K562 (cell line): ENCODE results near the gene TAF1B. TPM values are rescaled to one million over a fixed set of nuclear protein-coding genes. Genes with fewer than 3 reads are reported as not detected.

Source experiments
- ARID1B ChIP-seq: fragments of 450-650 bp; IDR thresholded peaks from 2 replicates; pipeline ENCODE4 v1.6.1; 2016; ENCODE audit warnings: antibody characterized with exemption, mild to moderate bottlenecking, inconsistent platforms
- CC2D1A ChIP-seq: fragments of 450-650 bp; IDR thresholded peaks from 2 replicates; pipeline ENCODE4 v1.6.1; 2017; ENCODE audit warnings: mild to moderate bottlenecking
- ETV5 ChIP-seq: sonication (generic); formaldehyde crosslinking; IDR thresholded peaks from 2 replicates; pipeline ENCODE4 v1.4.0; 2020; ENCODE audit warnings: low read depth, mild to moderate bottlenecking, missing genetic modification reagents
- EWSR1 ChIP-seq: fragments of 450-650 bp; IDR thresholded peaks from 2 replicates; pipeline ENCODE4 v1.6.1; 2018; ENCODE audit warnings: borderline replicate concordance, mild to moderate bottlenecking, low read depth, moderate library complexity; ENCODE audit not compliant: partially characterized antibody
- GABPA ChIP-seq: fragments of 200-800 bp; sonication (Bioruptor generic); conservative IDR thresholded peaks from 2 replicates; pipeline ENCODE4 v1.6.1; 2016; ENCODE audit warnings: low read depth, missing genetic modification characterization, missing compliant biosample characterization
- LCOR ChIP-seq: sonication (generic); formaldehyde crosslinking; IDR thresholded peaks from 2 replicates; pipeline ENCODE4 v1.8.0; 2022; ENCODE audit warnings: mild to moderate bottlenecking, missing genetic modification reagents
- LEF1 ChIP-seq: fragments of 450-650 bp; IDR thresholded peaks from 2 replicates; pipeline ENCODE4 v1.6.1; 2016; ENCODE audit warnings: mild to moderate bottlenecking
- MCM3 ChIP-seq: fragments of 450-650 bp; IDR thresholded peaks from 2 replicates; pipeline ENCODE4 v1.6.1; 2016
- NRF1 ChIP-seq, 2 experiments: fragments of 450-650 bp; IDR thresholded peaks in 1 of 2; conservative IDR thresholded peaks in 1 of 2; 2 replicates each; pipeline ENCODE4 v1.6.1; 2014; ENCODE audit warnings: mild to moderate bottlenecking in 2 of 2
- RFX1 ChIP-seq: fragments of 450-650 bp; IDR thresholded peaks from 2 replicates; pipeline ENCODE4 v1.6.1; 2016; ENCODE audit warnings: mild to moderate bottlenecking, moderate library complexity
- SRSF7 ChIP-seq: fragments of 200-400 bp; formaldehyde crosslinking; optimal IDR thresholded peaks from 2 replicates; pipeline ENCODE3; 2017; ENCODE audit warnings: mild to moderate bottlenecking, low read depth, low read length
- TAF7 ChIP-seq: fragments of 450-650 bp; IDR thresholded peaks from 2 replicates; pipeline ENCODE4 v1.6.1; 2016; ENCODE audit warnings: missing genetic modification characterization, missing compliant biosample characterization
- TOE1 ChIP-seq, 2 experiments: fragments of 450-650 bp in 1 of 2; sonication (generic) in 1 of 2; formaldehyde crosslinking in 1 of 2; IDR thresholded peaks; 2 replicates each; pipeline versions ENCODE4 v1.7.1 to v1.8.0; 2016 to 2022; ENCODE audit warnings: borderline replicate concordance in 2 of 2, mild to moderate bottlenecking in 2 of 2, antibody characterized with exemption in 1 of 2, inconsistent platforms in 1 of 2, low read depth in 1 of 2, missing genetic modification reagents in 1 of 2, moderate library complexity in 1 of 2
- ZBTB7A ChIP-seq: IDR thresholded peaks from 2 replicates; pipeline ENCODE4 v1.6.1; 2011; ENCODE audit warnings: low read depth, mild to moderate bottlenecking, low read length, moderate library complexity, borderline replicate concordance; ENCODE audit not compliant: control insufficient read depth
- ZFP36 ChIP-seq: fragments of 150-350 bp; IDR thresholded peaks from 2 replicates; pipeline ENCODE4 v1.6.1; 2018; ENCODE audit warnings: low read length, low read depth; ENCODE audit not compliant: partially characterized antibody
- ZNF232 ChIP-seq: sonication (generic); formaldehyde crosslinking; IDR thresholded peaks from 2 replicates; pipeline ENCODE4 v1.8.0; 2022; ENCODE audit warnings: mild to moderate bottlenecking, missing genetic modification reagents
- ZNF584 ChIP-seq: fragments of 200-800 bp; sonication (Bioruptor generic); IDR thresholded peaks from 2 replicates; pipeline ENCODE4 v1.6.1; 2016; ENCODE audit warnings: low read depth, mild to moderate bottlenecking, missing genetic modification characterization, missing compliant biosample characterization
- polyA plus RNA-seq, 8 experiments: library from polyadenylated mRNA; depleted of rRNA in 4 of 8; stranded (reverse) in 5 of 8; unstranded in 3 of 8; fragments of >200 nt; fragmentation: Nextera tagmentation in 2 of 8; fragmentation: Illumina TruSeq in 1 of 8; extraction: Ambion mirVana in 2 of 8; extraction: Trizol in 1 of 8; gene quantifications; 2 replicates each; pipeline versions ENCODE4 v1.2.1 to v1.2.3, GENCODE V29; 2011 to 2014; ENCODE audit warnings: inconsistent platforms in 1 of 8, missing spikeins in 1 of 8
- total RNA-seq, 7 experiments: library from RNA; depleted of rRNA in 6 of 7; stranded (reverse); fragments of >200 nt in 6 of 7; fragmentation: Illumina TruSeq in 2 of 7; extraction: Trizol in 2 of 7; gene quantifications; 2 replicates each; pipeline versions ENCODE4 v1.2.1 to v1.2.3, GENCODE V29; 2011 to 2021; ENCODE audit warnings: low replicate concordance in 1 of 7
- TF ChIP-seq, protein P1 (sequence below): fragments of 200-800 bp; sonication (Bioruptor generic); IDR thresholded peaks from 2 replicates; pipeline ENCODE4 v1.6.1; 2017; ENCODE audit warnings: missing genetic modification characterization, missing compliant biosample characterization
- TF ChIP-seq, protein P2 (sequence below): sonication (generic); formaldehyde crosslinking; IDR thresholded peaks from 2 replicates; pipeline ENCODE4 v1.8.0; 2022; ENCODE audit warnings: mild to moderate bottlenecking, missing genetic modification reagents
- TF ChIP-seq, protein P3 (sequence below): fragments of 450-650 bp; IDR thresholded peaks from 2 replicates; pipeline ENCODE4 v1.6.1; 2016; ENCODE audit warnings: antibody characterized with exemption
- TF ChIP-seq, protein P4 (sequence below): fragments of 250-450 bp; sonication (Bioruptor Pico); IDR thresholded peaks from 2 replicates; pipeline ENCODE4 v1.9.0; 2021; ENCODE audit warnings: mild to moderate bottlenecking
- TF ChIP-seq, protein P5 (sequence below): fragments of 450-650 bp; formaldehyde crosslinking; IDR thresholded peaks from 2 replicates; pipeline ENCODE4 v1.4.0; 2022; ENCODE audit warnings: mild to moderate bottlenecking, moderate library complexity

The TAF1B gene
- total and polyA plus RNA-seq, 9 of the 15 experiments (the other 6 are each of a cell fraction or from before 2014, with no cell fraction given): 8.8 to 25.1 (median 17.3) TPM

DNA sequence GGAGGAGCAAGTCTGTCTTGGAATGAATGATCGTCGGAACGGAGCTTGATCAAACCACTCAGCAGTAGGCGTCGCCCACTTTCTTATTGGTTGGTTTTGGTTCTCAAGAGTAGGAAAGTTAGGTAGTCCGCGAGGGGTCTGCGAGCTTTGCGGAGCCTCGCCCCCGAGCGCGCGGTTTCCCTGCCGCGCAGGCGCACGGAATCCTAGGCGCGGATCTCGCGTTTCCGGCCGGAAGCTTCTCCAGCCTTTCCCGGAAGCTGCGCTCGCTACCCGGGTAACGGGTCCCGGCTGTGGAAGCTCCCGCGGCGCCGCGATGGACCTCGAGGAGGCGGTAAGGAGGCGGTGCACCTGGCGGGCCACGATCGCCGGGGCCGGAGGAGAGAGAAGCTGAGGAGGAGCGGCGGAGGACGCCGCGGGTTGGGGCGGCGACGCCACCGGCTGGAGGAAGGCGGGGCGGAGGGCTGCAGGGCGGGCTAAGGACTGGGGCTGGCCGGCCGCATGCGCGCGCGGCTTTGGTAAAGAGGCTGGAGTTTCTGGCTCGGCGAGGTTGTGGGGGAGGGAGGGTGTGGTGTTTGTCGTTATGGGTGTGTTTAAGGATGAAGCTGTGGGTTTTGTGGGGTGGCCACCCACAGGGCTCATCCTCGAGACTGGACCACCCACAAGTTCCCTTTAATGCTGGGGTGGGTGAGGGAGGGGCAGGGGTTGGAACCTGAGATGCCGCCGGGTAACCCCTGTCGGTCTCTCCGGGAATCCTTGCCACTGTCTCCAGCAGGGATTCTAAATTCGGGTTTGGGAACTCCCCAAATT is at the start of gene TAF1B (continued):
- TF ChIP-seq ZFP36 (peak; percentile 60), TOE1 (IDR thresholded peaks at IDR 0.05; ENCODE audit: borderline replicate concordance) (no peak; the same call in 1 of the 2 replicates), TOE1 (CRISPR knock-in tag; IDR thresholded peaks at IDR 0.05; ENCODE audit: borderline replicate concordance, low read depth) (no peak), EWSR1 (no peak), TAF7 (tag) (peak; percentile 81; the same call in 1 of the 2 replicates), GABPA (tag) (peak; percentile 95), RFX1 (peak; percentile 86), ARID1B (no peak), MCM3 (no peak), ETV5 (CRISPR knock-in tag) (peak; percentile 95), LEF1 (peak; percentile 91), ZNF584 (CRISPR knock-in tag) (0 out of 2 replicates have a peak, but pooled peaks have one; percentile 13), LCOR (CRISPR knock-in tag) (peak; percentile 90), ZBTB7A (peak; percentile 97), ZNF232 (no peak), CC2D1A (peak; percentile 56; the same call in 1 of the 2 replicates), NRF1 (conservative IDR thresholded peaks at IDR 0.05 in 1 of 2, IDR thresholded peaks at IDR 0.05 in 1 of 2) (peak; percentile 99), SRSF7 (no peak)
- TF ChIP-seq, protein P1, sequence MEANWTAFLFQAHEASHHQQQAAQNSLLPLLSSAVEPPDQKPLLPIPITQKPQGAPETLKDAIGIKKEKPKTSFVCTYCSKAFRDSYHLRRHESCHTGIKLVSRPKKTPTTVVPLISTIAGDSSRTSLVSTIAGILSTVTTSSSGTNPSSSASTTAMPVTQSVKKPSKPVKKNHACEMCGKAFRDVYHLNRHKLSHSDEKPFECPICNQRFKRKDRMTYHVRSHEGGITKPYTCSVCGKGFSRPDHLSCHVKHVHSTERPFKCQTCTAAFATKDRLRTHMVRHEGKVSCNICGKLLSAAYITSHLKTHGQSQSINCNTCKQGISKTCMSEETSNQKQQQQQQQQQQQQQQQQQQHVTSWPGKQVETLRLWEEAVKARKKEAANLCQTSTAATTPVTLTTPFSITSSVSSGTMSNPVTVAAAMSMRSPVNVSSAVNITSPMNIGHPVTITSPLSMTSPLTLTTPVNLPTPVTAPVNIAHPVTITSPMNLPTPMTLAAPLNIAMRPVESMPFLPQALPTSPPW: peak; percentile 95
- TF ChIP-seq, protein P2, sequence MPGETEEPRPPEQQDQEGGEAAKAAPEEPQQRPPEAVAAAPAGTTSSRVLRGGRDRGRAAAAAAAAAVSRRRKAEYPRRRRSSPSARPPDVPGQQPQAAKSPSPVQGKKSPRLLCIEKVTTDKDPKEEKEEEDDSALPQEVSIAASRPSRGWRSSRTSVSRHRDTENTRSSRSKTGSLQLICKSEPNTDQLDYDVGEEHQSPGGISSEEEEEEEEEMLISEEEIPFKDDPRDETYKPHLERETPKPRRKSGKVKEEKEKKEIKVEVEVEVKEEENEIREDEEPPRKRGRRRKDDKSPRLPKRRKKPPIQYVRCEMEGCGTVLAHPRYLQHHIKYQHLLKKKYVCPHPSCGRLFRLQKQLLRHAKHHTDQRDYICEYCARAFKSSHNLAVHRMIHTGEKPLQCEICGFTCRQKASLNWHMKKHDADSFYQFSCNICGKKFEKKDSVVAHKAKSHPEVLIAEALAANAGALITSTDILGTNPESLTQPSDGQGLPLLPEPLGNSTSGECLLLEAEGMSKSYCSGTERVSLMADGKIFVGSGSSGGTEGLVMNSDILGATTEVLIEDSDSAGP: no peak
- TF ChIP-seq, protein P3, sequence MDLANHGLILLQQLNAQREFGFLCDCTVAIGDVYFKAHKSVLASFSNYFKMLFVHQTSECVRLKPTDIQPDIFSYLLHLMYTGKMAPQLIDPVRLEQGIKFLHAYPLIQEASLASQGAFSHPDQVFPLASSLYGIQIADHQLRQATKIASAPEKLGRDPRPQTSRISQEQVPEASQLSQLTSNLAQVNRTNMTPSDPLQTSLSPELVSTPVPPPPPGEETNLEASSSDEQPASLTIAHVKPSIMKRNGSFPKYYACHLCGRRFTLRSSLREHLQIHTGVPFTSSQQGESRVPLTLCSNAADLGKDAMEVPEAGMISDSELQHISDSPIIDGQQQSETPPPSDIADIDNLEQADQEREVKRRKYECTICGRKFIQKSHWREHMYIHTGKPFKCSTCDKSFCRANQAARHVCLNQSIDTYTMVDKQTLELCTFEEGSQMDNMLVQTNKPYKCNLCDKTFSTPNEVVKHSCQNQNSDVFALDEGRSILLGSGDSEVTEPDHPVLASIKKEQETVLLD: peak; percentile 94
- TF ChIP-seq, protein P4, sequence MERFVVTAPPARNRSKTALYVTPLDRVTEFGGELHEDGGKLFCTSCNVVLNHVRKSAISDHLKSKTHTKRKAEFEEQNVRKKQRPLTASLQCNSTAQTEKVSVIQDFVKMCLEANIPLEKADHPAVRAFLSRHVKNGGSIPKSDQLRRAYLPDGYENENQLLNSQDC (CRISPR knock-in tag): no peak
- TF ChIP-seq, protein P5, sequence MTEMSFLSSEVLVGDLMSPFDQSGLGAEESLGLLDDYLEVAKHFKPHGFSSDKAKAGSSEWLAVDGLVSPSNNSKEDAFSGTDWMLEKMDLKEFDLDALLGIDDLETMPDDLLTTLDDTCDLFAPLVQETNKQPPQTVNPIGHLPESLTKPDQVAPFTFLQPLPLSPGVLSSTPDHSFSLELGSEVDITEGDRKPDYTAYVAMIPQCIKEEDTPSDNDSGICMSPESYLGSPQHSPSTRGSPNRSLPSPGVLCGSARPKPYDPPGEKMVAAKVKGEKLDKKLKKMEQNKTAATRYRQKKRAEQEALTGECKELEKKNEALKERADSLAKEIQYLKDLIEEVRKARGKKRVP: no peak
